ENCODE data around the gene NAB2.

NAB2 gene

DNA sequence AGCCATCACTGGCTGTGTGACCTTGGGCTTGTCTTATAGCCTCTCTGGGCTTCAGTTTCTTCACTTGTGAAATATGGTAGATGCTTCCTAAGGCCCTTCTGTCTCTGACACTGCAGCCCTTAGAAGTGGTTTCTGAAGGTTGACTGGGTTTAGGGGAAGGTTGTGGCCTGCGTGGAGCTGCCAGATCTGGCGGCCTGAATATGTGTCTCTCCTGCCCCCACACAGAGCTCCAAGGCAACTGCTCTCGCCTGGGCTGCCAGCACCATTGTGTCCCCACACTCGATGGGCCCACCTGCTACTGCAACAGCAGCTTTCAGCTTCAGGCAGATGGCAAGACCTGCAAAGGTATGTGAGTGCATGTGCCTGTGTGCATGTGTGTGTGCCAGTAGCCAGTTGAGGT lies 54.5 kb downstream of the NAB2 start:
- TF ChIP-seq, protein P1, sequence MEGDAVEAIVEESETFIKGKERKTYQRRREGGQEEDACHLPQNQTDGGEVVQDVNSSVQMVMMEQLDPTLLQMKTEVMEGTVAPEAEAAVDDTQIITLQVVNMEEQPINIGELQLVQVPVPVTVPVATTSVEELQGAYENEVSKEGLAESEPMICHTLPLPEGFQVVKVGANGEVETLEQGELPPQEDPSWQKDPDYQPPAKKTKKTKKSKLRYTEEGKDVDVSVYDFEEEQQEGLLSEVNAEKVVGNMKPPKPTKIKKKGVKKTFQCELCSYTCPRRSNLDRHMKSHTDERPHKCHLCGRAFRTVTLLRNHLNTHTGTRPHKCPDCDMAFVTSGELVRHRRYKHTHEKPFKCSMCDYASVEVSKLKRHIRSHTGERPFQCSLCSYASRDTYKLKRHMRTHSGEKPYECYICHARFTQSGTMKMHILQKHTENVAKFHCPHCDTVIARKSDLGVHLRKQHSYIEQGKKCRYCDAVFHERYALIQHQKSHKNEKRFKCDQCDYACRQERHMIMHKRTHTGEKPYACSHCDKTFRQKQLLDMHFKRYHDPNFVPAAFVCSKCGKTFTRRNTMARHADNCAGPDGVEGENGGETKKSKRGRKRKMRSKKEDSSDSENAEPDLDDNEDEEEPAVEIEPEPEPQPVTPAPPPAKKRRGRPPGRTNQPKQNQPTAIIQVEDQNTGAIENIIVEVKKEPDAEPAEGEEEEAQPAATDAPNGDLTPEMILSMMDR (IDR thresholded peaks at IDR 0.05), result no peak

More for the DNA sequence above, 54.5 kb downstream of the NAB2 start:
- intact Hi-C loops (cut with DNase I; ENCODE audit: low total_unique reads), result no loop called here
- H3K27ac ChIP-seq, result peak overlapping the region; percentile 56 to 95
- H3K4me1 ChIP-seq, result peaks cover 4 to 81% (median 45%) of the 10 kb centered on the region in 4 donors
- DNase-seq, result no peak
- peaks cover 75 to 93% (median 90%) of the 10 kb centered on the region in 3 donors for H3K36me3 ChIP-seq
- no peak overlapping the region for H3K4me3 ChIP-seq
- H3K27me3 ChIP-seq, result no peaks in the 10 kb centered on the region
- H3K9me3 ChIP-seq, result no peaks in the 10 kb centered on the region

Measured in tibial artery (tissue), 4 donors.